GM12801 (cell line): ENCODE results near the gene ECEL1.

Experiments used
- TF ChIP-seq, protein P1 (sequence below): IDR thresholded peaks from one replicate; pipeline ENCODE4 v1.5.1; 2011; ENCODE audit warnings: control low read depth; ENCODE audit not compliant: insufficient read length; ENCODE audit errors: extremely low read depth

The ECEL1 gene

GRCh38 chr2:232525199-232525598 is 37.6 kb upstream of the ECEL1 start:
- TF ChIP-seq, protein P1, sequence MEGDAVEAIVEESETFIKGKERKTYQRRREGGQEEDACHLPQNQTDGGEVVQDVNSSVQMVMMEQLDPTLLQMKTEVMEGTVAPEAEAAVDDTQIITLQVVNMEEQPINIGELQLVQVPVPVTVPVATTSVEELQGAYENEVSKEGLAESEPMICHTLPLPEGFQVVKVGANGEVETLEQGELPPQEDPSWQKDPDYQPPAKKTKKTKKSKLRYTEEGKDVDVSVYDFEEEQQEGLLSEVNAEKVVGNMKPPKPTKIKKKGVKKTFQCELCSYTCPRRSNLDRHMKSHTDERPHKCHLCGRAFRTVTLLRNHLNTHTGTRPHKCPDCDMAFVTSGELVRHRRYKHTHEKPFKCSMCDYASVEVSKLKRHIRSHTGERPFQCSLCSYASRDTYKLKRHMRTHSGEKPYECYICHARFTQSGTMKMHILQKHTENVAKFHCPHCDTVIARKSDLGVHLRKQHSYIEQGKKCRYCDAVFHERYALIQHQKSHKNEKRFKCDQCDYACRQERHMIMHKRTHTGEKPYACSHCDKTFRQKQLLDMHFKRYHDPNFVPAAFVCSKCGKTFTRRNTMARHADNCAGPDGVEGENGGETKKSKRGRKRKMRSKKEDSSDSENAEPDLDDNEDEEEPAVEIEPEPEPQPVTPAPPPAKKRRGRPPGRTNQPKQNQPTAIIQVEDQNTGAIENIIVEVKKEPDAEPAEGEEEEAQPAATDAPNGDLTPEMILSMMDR: no peak

GRCh38 chr2:232524771-232525170 is 37.1 kb upstream of the ECEL1 start:
- TF ChIP-seq, protein P1: no peak

DNA sequence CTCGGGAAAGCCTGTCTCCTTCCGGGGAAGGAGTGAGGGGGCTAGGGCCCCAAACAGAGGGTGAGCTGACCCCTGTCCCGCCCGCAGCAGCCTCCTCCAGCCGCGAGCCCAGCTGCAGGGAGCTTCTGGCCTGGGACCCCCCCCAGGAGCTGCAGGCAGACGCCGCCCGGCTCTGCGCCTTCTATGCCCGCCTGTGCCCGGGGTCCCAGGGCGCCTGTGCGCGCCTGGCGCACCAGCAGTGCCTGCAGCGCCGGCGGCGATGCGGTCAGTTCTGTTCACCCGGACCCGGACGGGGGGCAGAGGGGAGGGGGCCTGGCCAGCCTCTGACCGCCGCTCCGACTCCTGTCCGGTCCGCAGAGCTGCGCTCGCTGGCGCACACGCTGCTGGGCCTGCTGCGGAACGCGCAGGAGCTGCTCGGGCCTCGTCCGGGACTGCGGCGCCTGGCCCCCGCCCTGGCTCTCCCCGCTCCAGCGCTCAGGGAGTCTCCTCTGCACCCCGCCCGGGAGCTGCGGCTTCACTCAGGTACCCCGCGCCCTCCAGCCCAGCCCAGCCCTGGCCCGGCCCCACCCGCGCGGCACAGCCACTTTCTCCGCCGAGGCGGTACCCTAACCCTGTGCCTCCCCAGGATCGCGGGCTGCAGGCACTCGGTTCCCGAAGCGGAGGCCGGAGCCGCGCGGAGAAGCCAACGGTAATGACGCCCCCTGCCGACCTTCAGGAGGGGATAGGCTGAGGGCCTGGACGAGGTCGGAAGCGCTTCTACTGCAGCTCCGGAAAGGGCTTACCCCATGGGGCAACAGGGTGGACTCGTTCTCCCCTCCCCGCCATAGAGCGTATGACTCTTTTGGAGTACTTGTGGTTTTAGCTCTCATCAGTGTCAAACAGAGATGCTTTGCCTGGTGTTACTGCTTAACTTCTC is 36.3 kb upstream of the ECEL1 start:
- TF ChIP-seq, protein P1: no peak

DNA sequence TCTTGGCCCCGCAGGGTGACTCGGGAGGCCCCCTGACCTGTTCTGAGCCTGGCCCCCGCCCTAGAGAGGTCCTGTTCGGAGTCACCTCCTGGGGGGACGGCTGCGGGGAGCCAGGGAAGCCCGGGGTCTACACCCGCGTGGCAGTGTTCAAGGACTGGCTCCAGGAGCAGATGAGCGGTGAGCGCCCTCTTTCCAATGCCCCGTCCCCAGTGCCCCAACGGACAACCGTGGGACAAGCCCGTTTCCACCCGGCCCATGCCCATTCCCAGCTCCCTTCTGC is 35.7 kb upstream of the ECEL1 start:
- TF ChIP-seq, protein P1: no peak

GRCh38 chr2:232522623-232523401 is 35.2 kb upstream of the ECEL1 start:
- TF ChIP-seq, protein P1: no peak

DNA sequence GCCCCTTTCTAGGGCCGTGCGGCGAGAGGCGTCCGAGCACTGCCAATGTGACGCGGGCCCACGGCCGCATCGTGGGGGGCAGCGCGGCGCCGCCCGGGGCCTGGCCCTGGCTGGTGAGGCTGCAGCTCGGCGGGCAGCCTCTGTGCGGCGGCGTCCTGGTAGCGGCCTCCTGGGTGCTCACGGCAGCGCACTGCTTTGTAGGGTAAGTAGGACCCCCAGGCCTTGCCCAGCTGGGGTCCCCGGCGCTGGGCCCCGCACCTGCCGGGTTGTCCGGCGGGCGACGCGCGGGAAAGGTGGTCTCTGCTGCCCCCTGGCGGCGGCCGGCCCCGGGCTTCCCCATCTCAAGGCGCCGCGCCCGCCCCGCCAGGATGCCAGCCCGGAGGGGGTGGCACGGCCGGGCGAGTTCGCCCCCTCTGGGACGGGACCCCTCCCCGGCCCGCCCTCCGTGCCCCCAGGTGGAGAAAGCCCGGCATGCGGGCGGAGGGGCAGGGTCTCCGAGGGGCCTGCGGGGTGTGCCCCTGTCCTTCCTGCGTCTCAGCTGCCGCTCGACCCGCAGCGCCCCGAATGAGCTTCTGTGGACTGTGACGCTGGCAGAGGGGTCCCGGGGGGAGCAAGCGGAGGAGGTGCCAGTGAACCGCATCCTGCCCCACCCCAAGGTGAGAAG is 34.5 kb upstream of the ECEL1 start:
- TF ChIP-seq, protein P1: no peak

DNA sequence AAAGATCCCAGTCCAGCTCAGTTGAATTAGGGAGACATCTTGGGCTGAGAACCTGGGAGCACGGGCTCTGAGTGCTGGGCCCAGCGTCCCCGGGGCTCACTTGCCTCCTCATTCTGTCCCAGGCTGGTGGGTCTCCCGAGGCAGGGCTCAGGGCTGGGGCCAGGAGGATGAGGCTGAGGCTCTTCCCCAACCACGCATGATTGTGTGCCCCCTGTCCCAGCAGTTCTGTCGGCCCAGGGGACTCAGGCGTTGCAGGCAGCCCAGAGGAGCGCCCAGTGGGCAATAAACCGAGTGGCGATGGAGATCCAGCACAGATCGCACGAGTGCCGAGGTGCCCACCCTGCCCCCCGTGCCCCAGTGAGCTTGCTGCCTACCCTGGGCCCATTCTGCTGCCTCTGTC is 33.5 kb upstream of the ECEL1 start:
- TF ChIP-seq, protein P1: no peak
